ENCODE data around the gene ADGRL2. TPM values are rescaled to one million over a fixed set of nuclear protein-coding genes. Genes with fewer than 3 reads are reported as not detected.

Gene ADGRL2
- total RNA-seq, 1 experiment from 2014 or later = 0.51 TPM

- POLR2A ChIA-PET (ENCODE audit: unreplicated experiment) = no interaction called here
- no peak overlapping the region for H3K27ac ChIP-seq (ENCODE audit: low read length)
- intact Hi-C loops (cut with micrococcal nuclease) = no loop called here
- H3K79me2 ChIP-seq (ENCODE audit: low read length) = no peaks in the 10 kb centered on the region
- DNase-seq (no peak), ATAC-seq (no peak)
- no peaks in the 10 kb centered on the region for H3K36me3 ChIP-seq (ENCODE audit: low read depth, low read length)
- no peaks in the 10 kb centered on the region for H3K4me1 ChIP-seq (ENCODE audit: insufficient read depth, low read length)
- no peaks in the 10 kb centered on the region for H3F3A ChIP-seq (ENCODE audit: low read length, unreplicated experiment)
- H3K9me2 ChIP-seq (replicated peaks; ENCODE audit: low read length) = no peaks in the 10 kb centered on the region
- H2AFZ ChIP-seq (ENCODE audit: low read length) = no peak overlapping the region
- H3K4me2 ChIP-seq (ENCODE audit: low read length) = no peak overlapping the region
- H4K20me1 ChIP-seq (ENCODE audit: low read length) = no peaks in the 10 kb centered on the region
- peaks cover 58% of the 10 kb centered on the region for H3K27me3 ChIP-seq (ENCODE audit: low read length)
- no TSS peak for BruUV-seq (replicated peaks)
- TF ChIP-seq EZH2phosphoT487 (IDR thresholded peaks at IDR 0.05; ENCODE audit: borderline replicate concordance, low read length) (no peak), EZH2 (IDR thresholded peaks at IDR 0.05; ENCODE audit: low read length, unreplicated experiment) (no peak), CTCF (conservative IDR thresholded peaks at IDR 0.05; ENCODE audit: low read depth, low read length) (no peak)
- no peaks in the 10 kb centered on the region for H3K9me3 ChIP-seq (ENCODE audit: low read length)
- H3K9ac ChIP-seq (ENCODE audit: low read length) = no peak overlapping the region
- H3K4me3 ChIP-seq (ENCODE audit: low read length) = no peak overlapping the region
- CTCF ChIA-PET = no interaction called here
Observed at GRCh38 chr1:81920245-81920740, 119.6 kb downstream of the ADGRL2 start.

GRCh38 chr1:81920886-81921285 is 120.2 kb downstream of the ADGRL2 start:
- Histone ChIP-seq H3K79me2 (ENCODE audit: low read length) (no peaks in the 10 kb centered on the region), H2AFZ (ENCODE audit: low read length) (no peak overlapping the region), H3K9ac (ENCODE audit: low read length) (no peak overlapping the region), H3K4me2 (ENCODE audit: low read length) (no peak overlapping the region), H3K4me1 (ENCODE audit: insufficient read depth, low read length) (no peaks in the 10 kb centered on the region), H3K27me3 (ENCODE audit: low read length) (peaks cover 63% of the 10 kb centered on the region), H3K36me3 (ENCODE audit: low read depth, low read length) (no peaks in the 10 kb centered on the region), H3K27ac (ENCODE audit: low read length) (no peak overlapping the region), H4K20me1 (ENCODE audit: low read length) (no peaks in the 10 kb centered on the region), H3F3A (ENCODE audit: low read length, unreplicated experiment) (no peaks in the 10 kb centered on the region), H3K9me3 (ENCODE audit: low read length) (no peaks in the 10 kb centered on the region), H3K4me3 (ENCODE audit: low read length) (no peak overlapping the region), H3K9me2 (replicated peaks; ENCODE audit: low read length) (no peaks in the 10 kb centered on the region)
- BruUV-seq (replicated peaks) = no TSS peak
- TF ChIP-seq EZH2phosphoT487 (IDR thresholded peaks at IDR 0.05; ENCODE audit: borderline replicate concordance, low read length) (no peak), EZH2 (IDR thresholded peaks at IDR 0.05; ENCODE audit: low read length, unreplicated experiment) (no peak), CTCF (conservative IDR thresholded peaks at IDR 0.05; ENCODE audit: low read depth, low read length) (no peak)
- DNase-seq (no peak), ATAC-seq (no peak)
- CTCF ChIA-PET = no interaction called here
- POLR2A ChIA-PET (ENCODE audit: unreplicated experiment) = no interaction called here
- intact Hi-C loops (cut with micrococcal nuclease) = no loop called here

GRCh38 chr1:81921344-81921743 is 120.6 kb downstream of the ADGRL2 start:
- intact Hi-C loops (cut with micrococcal nuclease) = no loop called here
- Histone ChIP-seq H4K20me1 (ENCODE audit: low read length) (no peaks in the 10 kb centered on the region), H3K4me2 (ENCODE audit: low read length) (no peak overlapping the region), H3F3A (ENCODE audit: low read length, unreplicated experiment) (no peaks in the 10 kb centered on the region), H3K9ac (ENCODE audit: low read length) (no peak overlapping the region), H3K79me2 (ENCODE audit: low read length) (no peaks in the 10 kb centered on the region), H3K27ac (ENCODE audit: low read length) (no peak overlapping the region), H3K4me1 (ENCODE audit: insufficient read depth, low read length) (no peaks in the 10 kb centered on the region), H2AFZ (ENCODE audit: low read length) (no peak overlapping the region), H3K9me3 (ENCODE audit: low read length) (no peaks in the 10 kb centered on the region), H3K9me2 (replicated peaks; ENCODE audit: low read length) (no peaks in the 10 kb centered on the region), H3K27me3 (ENCODE audit: low read length) (peaks cover 68% of the 10 kb centered on the region), H3K4me3 (ENCODE audit: low read length) (no peak overlapping the region), H3K36me3 (ENCODE audit: low read depth, low read length) (no peaks in the 10 kb centered on the region)
- no peak for ATAC-seq
- ChIA-PET POLR2A (ENCODE audit: unreplicated experiment) (no interaction called here), CTCF (no interaction called here)
- TF ChIP-seq CTCF (conservative IDR thresholded peaks at IDR 0.05; ENCODE audit: low read depth, low read length) (no peak), EZH2 (IDR thresholded peaks at IDR 0.05; ENCODE audit: low read length, unreplicated experiment) (no peak), EZH2phosphoT487 (IDR thresholded peaks at IDR 0.05; ENCODE audit: borderline replicate concordance, low read length) (no peak)
- BruUV-seq (replicated peaks) = no TSS peak
- no peak for DNase-seq

All from PC-3 (cell line).